Measurements from ENCODE around the gene OBI1. TPM values are rescaled to one million over a fixed set of nuclear protein-coding genes. Genes with fewer than 3 reads are reported as not detected.

OBI1 gene
- total RNA-seq, 1 experiment from 2014 or later, result 14.0 TPM

DNA sequence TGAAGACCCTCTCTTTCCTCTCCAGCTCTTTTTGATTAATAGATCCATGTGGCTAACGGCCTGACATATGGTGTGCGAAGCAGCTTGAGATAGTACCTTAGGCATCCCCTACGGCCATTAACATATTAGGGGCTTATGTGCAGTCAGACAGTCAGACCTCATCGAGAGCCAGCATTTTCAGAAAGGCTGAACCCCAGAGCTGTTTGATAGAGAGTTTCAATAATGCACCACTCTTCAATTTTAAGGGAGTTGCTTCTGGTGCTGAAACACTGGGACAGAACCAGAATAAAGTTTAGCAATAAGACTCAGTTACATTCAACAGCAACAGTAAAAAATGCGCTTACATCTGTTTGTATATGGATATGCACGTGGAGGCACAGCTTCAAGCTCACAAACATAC, 66.4 kb downstream of the OBI1 start:
- no peaks in the 10 kb centered on the region for H3K4me1 ChIP-seq (ENCODE audit: control insufficient read depth in 1 of 2, insufficient read depth in 2 of 2, low read length in 2 of 2)
- BruUV-seq (replicated peaks), result no TSS peak
- no peak overlapping the region for H3K4me3 ChIP-seq (replicated peaks in 1 of 2; ENCODE audit: low read depth in 1 of 2, low read length in 2 of 2)
- TF ChIP-seq SRF (IDR thresholded peaks at IDR 0.05; ENCODE audit: low read depth), result no peak
- no peak for TF ChIP-seq SP1 (IDR thresholded peaks at IDR 0.05; ENCODE audit: low read depth)
- TF ChIP-seq EGR1 (IDR thresholded peaks at IDR 0.05; ENCODE audit: low read depth), result no peak
- TF ChIP-seq FOSL1 (IDR thresholded peaks at IDR 0.05; ENCODE audit: low read depth), result no peak
- no peak for TF ChIP-seq EZH2 (IDR thresholded peaks at IDR 0.05)
- TF ChIP-seq POLR2AphosphoS5 (IDR thresholded peaks at IDR 0.05; ENCODE audit: low read depth, low read length), result no peak
- TF ChIP-seq CEBPB (IDR thresholded peaks at IDR 0.05; ENCODE audit: low read depth), result no peak
- TF ChIP-seq YY1 (IDR thresholded peaks at IDR 0.05; ENCODE audit: extremely low read depth, insufficient replicate concordance, low read depth, low read length), result no peak
- TF ChIP-seq, protein P1, sequence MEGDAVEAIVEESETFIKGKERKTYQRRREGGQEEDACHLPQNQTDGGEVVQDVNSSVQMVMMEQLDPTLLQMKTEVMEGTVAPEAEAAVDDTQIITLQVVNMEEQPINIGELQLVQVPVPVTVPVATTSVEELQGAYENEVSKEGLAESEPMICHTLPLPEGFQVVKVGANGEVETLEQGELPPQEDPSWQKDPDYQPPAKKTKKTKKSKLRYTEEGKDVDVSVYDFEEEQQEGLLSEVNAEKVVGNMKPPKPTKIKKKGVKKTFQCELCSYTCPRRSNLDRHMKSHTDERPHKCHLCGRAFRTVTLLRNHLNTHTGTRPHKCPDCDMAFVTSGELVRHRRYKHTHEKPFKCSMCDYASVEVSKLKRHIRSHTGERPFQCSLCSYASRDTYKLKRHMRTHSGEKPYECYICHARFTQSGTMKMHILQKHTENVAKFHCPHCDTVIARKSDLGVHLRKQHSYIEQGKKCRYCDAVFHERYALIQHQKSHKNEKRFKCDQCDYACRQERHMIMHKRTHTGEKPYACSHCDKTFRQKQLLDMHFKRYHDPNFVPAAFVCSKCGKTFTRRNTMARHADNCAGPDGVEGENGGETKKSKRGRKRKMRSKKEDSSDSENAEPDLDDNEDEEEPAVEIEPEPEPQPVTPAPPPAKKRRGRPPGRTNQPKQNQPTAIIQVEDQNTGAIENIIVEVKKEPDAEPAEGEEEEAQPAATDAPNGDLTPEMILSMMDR (IDR thresholded peaks at IDR 0.05 in 2 of 3, conservative IDR thresholded peaks at IDR 0.05 in 1 of 3; ENCODE audit: borderline replicate concordance in 1 of 3, insufficient read depth in 1 of 3, low read depth in 2 of 3, low read length in 2 of 3), result no peak
- no peak for TF ChIP-seq ZNF274 (IDR thresholded peaks at IDR 0.05; ENCODE audit: low read depth, low read length)
- no peak for TF ChIP-seq JUND (IDR thresholded peaks at IDR 0.05)
- no peak for TF ChIP-seq REST (IDR thresholded peaks at IDR 0.05; ENCODE audit: low read depth)
- no peak for TF ChIP-seq SIN3A (IDR thresholded peaks at IDR 0.05; ENCODE audit: low read depth)
- TF ChIP-seq RAD21 (IDR thresholded peaks at IDR 0.05; ENCODE audit: low read depth), result no peak
- TF ChIP-seq TCF7L2 (IDR thresholded peaks at IDR 0.05; ENCODE audit: borderline replicate concordance, extremely low read depth, insufficient read depth, insufficient read length), result no peak
- TF ChIP-seq ZFX (IDR thresholded peaks at IDR 0.05), result no peak
- ChIA-PET POLR2A (no interaction called here), RAD21 (ENCODE audit: low non-redundant PET in 1 of 2, low total read pairs in 2 of 2, uncharacterized antibody in 2 of 2, unreplicated experiment in 2 of 2) (no interaction called here), CTCF (no interaction called here)
- no peak overlapping the region for H3K9ac ChIP-seq (ENCODE audit: low read length)
- H3K9me2 ChIP-seq (ENCODE audit: insufficient read depth), result no peaks in the 10 kb centered on the region
- H3K36me3 ChIP-seq (ENCODE audit: control insufficient read depth in 1 of 2, insufficient read depth in 2 of 2, low read length in 2 of 2), result no peaks in the 10 kb centered on the region
- H3K4me2 ChIP-seq (ENCODE audit: low read length), result no peak overlapping the region
- ATAC-seq (no peak), DNase-seq (ENCODE audit: low read depth, low spot score) (no peak)
- intact Hi-C loops (cut with micrococcal nuclease), result no loop called here
- peaks cover 21% of the 10 kb centered on the region for H3K27me3 ChIP-seq (ENCODE audit: insufficient read depth, low read length)
- H3K79me2 ChIP-seq (ENCODE audit: insufficient read depth, low read length), result no peaks in the 10 kb centered on the region
- H2AFZ ChIP-seq (ENCODE audit: low read depth, low read length, poor library complexity, severe bottlenecking), result no peak overlapping the region
- H4K20me1 ChIP-seq (ENCODE audit: insufficient read depth), result no peaks in the 10 kb centered on the region; the same call in 1 of the 2 replicates
- H3K27ac ChIP-seq (ENCODE audit: low read depth, low read length), result no peak overlapping the region
- H3K9me3 ChIP-seq (ENCODE audit: control insufficient read depth in 1 of 2, insufficient read depth in 1 of 2, low read depth in 1 of 2, low read length in 2 of 2), result no peaks in the 10 kb centered on the region
